Measurements from ENCODE around the gene PTPRM. TPM values are rescaled to one million over a fixed set of nuclear protein-coding genes. Genes with fewer than 3 reads are reported as not detected.

Gene PTPRM
- total RNA-seq, 1 experiment from 2014 or later: 1.6 TPM

GRCh38 chr18:8368512-8369217, 801.5 kb downstream of the PTPRM start:
- POLR2A ChIA-PET: no interaction called here
- Histone ChIP-seq H3K36me3 (ENCODE audit: control insufficient read depth, insufficient read depth, low read length) (no peaks in the 10 kb centered on the region), H3K9me3 (ENCODE audit: control insufficient read depth, insufficient read depth, low read depth, low read length) (no peaks in the 10 kb centered on the region), H3K27me3 (ENCODE audit: control insufficient read depth, insufficient read depth, low read length) (peaks cover 14% of the 10 kb centered on the region), H3K4me1 (ENCODE audit: control insufficient read depth, insufficient read depth, low read length) (peaks cover 2% of the 10 kb centered on the region; the same call in 1 of the 2 replicates), H3K27ac (ENCODE audit: low read length) (no peak overlapping the region), H3K4me3 (ENCODE audit: low read depth in 2 of 2, low read length in 2 of 2) (no peak overlapping the region)
- DNase-seq (ENCODE audit: low read depth, low spot score) (no peak), ATAC-seq (no peak)
- TF ChIP-seq SIN3A (IDR thresholded peaks at IDR 0.05; ENCODE audit: borderline replicate concordance, insufficient read depth, low read depth, low read length) (no peak), TCF7L2 (IDR thresholded peaks at IDR 0.05; ENCODE audit: low read depth, low read length) (no peak), POLR2AphosphoS5 (IDR thresholded peaks at IDR 0.05; ENCODE audit: low read depth, low read length) (no peak), CTCF (IDR thresholded peaks at IDR 0.05) (no peak), REST (IDR thresholded peaks at IDR 0.05; ENCODE audit: insufficient read depth in 1 of 2, low read depth in 2 of 2, low read length in 1 of 2) (no peak)
- in situ Hi-C loops (cut with HindIII; ENCODE audit: low pct_unique_long_range_greater_than_20kb, low sequenced_read_pairs) (no loop called here), intact Hi-C loops (cut with micrococcal nuclease; ENCODE audit: unreplicated experiment) (no loop called here)
- CTCF ChIA-PET: interaction anchor here (0.6 kb wide), 1 partner anchor 802 kb away, joined by 8 read pairs; no protein-coding TSS in a partner anchor
- BruUV-seq (replicated peaks): no TSS peak

GRCh38 chr18:8373486-8373885, 806.4 kb downstream of the PTPRM start:
- no TSS peak for BruUV-seq (replicated peaks)
- TF ChIP-seq CTCF (IDR thresholded peaks at IDR 0.05): no peak
- TF ChIP-seq POLR2AphosphoS5 (IDR thresholded peaks at IDR 0.05; ENCODE audit: low read depth, low read length): no peak
- no peak for TF ChIP-seq SIN3A (IDR thresholded peaks at IDR 0.05; ENCODE audit: borderline replicate concordance, insufficient read depth, low read depth, low read length)
- TF ChIP-seq REST (IDR thresholded peaks at IDR 0.05; ENCODE audit: insufficient read depth in 1 of 2, low read depth in 2 of 2, low read length in 1 of 2): no peak
- no peak for TF ChIP-seq TCF7L2 (IDR thresholded peaks at IDR 0.05; ENCODE audit: low read depth, low read length)
- Histone ChIP-seq H3K27ac (ENCODE audit: low read length) (no peak overlapping the region), H3K9me3 (ENCODE audit: control insufficient read depth, insufficient read depth, low read depth, low read length) (no peaks in the 10 kb centered on the region), H3K36me3 (ENCODE audit: control insufficient read depth, insufficient read depth, low read length) (no peaks in the 10 kb centered on the region), H3K4me1 (ENCODE audit: control insufficient read depth, insufficient read depth, low read length) (no peaks in the 10 kb centered on the region), H3K4me3 (ENCODE audit: low read depth in 2 of 2, low read length in 2 of 2) (no peak overlapping the region), H3K27me3 (ENCODE audit: control insufficient read depth, insufficient read depth, low read length) (peaks cover 9% of the 10 kb centered on the region)
- CTCF ChIA-PET: no interaction called here
- POLR2A ChIA-PET: no interaction called here
- no peak for ATAC-seq
- in situ Hi-C loops (cut with HindIII; ENCODE audit: low pct_unique_long_range_greater_than_20kb, low sequenced_read_pairs) (no loop called here), intact Hi-C loops (cut with micrococcal nuclease; ENCODE audit: unreplicated experiment) (loop anchor here (10.0 kb wide), 1 partner anchor 111 kb away; no protein-coding TSS in a partner anchor)
- DNase-seq (ENCODE audit: low read depth, low spot score): no peak

Measured in Panc1 (cell line).